Stimulated activated naive CD8-positive, alpha-beta T cell treated with anti-CD3 and anti-CD28 coated beads, Interleukin-15, amount 100 ng/mL, for 72 hours (primary cell): ENCODE data around the gene ZNHIT3.
"Not testable (repeated sequence)": the region's sequence is repeated elsewhere in the genome, so short reads cannot be mapped to it uniquely, and the experiment has no call there.

Experiments
- ATAC-seq: fragments of 150-1000 bp; cut with Tn5 transposase; 2 replicates; pipeline ENCODE4 v1.10.0; 2021; ENCODE audit warnings: mild to moderate bottlenecking, moderate library complexity
- DNase-seq, 2 donors: peaks; one replicate each; pipeline ENCODE4 v3.0.0; 2021 to 2022
- H3K27ac Mint-ChIP-seq, 2 donors: one replicate each; pipeline ENCODE4 v1.8.0; 2022; ENCODE audit warnings: mild to moderate bottlenecking in 2 of 2, mixed read lengths in 2 of 2, moderate library complexity in 2 of 2
- H3K27me3 Mint-ChIP-seq: one replicate; pipeline ENCODE4 v1.8.0; 2022; ENCODE audit warnings: mixed read lengths
- H3K4me1 Mint-ChIP-seq: one replicate; pipeline ENCODE4 v1.8.0; 2022; ENCODE audit warnings: mild to moderate bottlenecking, mixed read lengths
- H3K4me3 Mint-ChIP-seq, 2 donors: one replicate each; pipeline ENCODE4 v1.8.0; 2022; ENCODE audit warnings: mild to moderate bottlenecking in 2 of 2, mixed read lengths in 2 of 2, moderate library complexity in 1 of 2
- H3K9me3 Mint-ChIP-seq, 2 donors: one replicate each; pipeline ENCODE4 v1.8.0; 2022; ENCODE audit warnings: mixed read lengths in 2 of 2

The ZNHIT3 gene

DNA sequence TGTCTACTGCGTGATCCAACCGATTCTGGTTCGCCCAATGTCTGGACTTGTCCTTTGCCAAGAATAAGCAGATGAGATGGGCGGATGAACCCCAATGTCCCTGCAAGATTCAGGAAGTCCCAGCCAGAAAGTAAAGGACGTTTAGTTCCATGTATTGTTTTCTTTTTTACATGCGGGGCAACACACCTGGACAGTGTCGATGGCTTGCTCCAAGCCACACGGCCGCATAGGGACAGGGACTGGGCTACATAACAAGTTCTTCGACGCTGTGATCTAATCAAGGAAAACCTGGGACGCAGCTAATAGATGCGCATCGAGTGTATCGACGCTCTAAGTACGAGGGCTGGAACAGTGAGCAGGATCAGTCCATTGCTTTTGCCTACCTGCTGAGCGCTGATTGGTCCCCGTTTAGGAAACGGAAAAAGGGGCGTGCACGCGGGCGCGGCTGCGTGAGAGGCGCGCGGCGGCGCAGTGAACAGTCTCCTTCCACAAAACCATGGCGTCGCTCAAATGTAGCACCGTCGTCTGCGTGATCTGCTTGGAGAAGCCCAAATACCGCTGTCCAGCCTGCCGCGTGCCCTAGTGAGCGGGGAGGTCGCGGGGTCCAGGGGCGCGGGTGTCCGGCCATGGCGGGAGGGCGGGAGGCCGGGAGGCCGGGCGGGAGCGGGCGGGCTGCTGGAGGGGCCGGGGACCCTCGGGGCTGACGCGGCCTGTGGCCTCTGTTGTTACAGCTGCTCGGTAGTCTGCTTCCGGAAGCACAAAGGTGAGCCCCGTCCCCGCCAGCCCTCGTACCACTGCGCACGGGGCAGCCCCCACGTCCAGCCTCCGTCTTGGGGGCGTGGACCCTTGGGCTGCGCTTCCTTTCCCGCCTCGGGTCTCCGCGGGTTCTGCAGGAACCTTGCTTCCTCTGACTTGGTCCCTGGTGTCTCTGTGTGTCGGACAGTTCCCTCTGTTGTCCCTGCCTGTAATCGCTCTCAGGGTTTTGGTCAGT lies at the start of gene ZNHIT3:
ZNHIT3 (plus strand) TSS at position 478 of the 991 bp plus-strand sequence; CDS start at position 497, 19 bp downstream.
- DNase-seq (peak; percentile 87 to 92), ATAC-seq (peak; percentile 95)
- Mint-ChIP-seq H3K4me1 (peaks cover 72% of the 10 kb centered on the region), H3K27me3 (peaks cover 24% of the 10 kb centered on the region), H3K27ac (peak within 1 kb of the TSS; percentile 99), H3K9me3 (no peaks in the 10 kb centered on the region), H3K4me3 (peak within 1 kb of the TSS; percentile 94 to 97)

DNA sequence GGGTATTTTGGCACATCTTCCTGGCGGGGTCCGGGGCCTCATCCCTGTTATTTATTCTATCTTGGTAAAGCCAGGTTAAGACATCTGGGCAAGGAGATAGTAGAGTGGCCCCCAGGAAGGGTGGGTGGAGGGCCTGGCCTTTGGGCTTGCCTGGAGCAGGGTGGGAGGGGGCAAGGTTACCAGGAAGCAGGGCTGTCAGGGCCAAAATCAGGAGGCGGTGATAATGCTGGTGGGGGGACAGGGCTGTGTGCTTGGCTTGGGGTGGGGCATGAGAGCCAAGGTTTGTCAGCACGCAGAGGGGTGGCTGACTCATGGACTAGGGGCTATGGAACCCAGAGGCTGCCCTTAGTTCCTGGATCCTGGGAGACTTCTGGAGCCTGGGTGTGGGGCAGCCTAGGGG lies 44.7 kb upstream of the ZNHIT3 start:
- not testable (repeated sequence) for ATAC-seq, DNase-seq, H3K9me3 Mint-ChIP-seq, H3K27ac Mint-ChIP-seq, H3K4me3 Mint-ChIP-seq, H3K4me1 Mint-ChIP-seq, H3K27me3 Mint-ChIP-seq

DNA sequence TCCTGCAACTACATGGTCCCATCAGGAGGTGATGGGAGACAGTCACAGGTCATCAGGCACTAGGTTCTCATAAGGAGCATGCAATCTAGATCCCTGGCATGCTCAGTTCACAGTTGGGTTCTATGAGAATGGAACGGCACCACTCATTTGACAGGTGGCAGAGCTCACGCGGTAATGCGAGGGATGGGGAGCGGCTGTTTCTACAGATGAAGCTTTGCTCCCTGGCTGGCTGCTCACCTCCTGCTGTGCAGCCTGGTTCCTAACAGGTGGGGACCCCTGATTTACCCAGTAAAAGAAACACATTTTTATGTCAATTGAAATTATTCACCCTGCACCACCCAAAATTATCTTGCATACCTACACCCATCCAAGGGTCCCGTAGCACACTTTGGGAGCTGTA lies 42.7 kb upstream of the ZNHIT3 start:
- H3K9me3 Mint-ChIP-seq, result no peaks in the 10 kb centered on the region
- no peaks in the 10 kb centered on the region for H3K4me1 Mint-ChIP-seq
- DNase-seq, result no peak
- no peak for ATAC-seq
- H3K27ac Mint-ChIP-seq, result no peak overlapping the region
- no peaks in the 10 kb centered on the region for H3K27me3 Mint-ChIP-seq
- H3K4me3 Mint-ChIP-seq, result no peak overlapping the region

DNA sequence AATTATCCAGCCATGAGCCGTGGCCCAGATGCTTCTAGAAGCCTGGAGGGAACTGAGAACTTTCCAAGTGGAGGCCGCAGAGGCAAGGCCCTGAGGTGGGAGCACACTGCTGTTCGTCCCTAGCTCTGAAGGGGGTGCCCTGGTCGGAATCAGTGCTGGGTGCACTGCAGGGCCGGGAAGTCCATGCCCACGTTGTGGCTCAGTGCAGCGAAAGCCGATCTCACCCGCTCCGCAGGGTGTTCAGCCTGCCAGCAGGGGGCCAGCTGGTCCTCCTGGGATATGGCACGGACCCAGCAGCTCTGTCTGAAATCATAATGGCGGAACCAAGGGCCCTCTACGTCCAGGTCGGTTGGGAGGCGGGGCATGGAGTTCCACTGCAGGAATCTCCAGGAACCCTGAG lies 36.5 kb upstream of the ZNHIT3 start:
- not testable (repeated sequence) for H3K4me1 Mint-ChIP-seq, H3K4me3 Mint-ChIP-seq, H3K27ac Mint-ChIP-seq, DNase-seq, H3K9me3 Mint-ChIP-seq, H3K27me3 Mint-ChIP-seq, ATAC-seq

DNA sequence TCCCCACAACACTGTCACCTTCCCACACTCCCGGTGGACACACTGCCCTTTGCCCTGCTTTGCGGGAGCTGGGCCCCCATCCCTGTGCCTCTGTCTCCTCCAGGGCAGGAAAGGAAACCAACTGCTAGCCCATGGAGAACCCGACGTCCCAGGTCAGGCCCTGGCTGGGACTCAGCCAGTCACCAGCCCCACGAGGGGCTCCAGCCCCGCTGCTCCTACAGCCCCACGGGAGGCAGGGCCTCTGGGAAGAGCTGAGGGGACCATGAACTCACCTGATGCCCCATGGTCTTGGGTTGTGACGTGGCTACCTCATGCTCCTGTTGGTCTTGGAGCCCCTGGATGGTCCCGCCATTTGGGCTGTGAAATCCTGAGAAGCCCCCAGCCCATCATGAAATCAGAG lies 33.6 kb upstream of the ZNHIT3 start:
- not testable (repeated sequence) for H3K4me1 Mint-ChIP-seq, DNase-seq, ATAC-seq, H3K9me3 Mint-ChIP-seq, H3K27ac Mint-ChIP-seq, H3K27me3 Mint-ChIP-seq, H3K4me3 Mint-ChIP-seq

DNA sequence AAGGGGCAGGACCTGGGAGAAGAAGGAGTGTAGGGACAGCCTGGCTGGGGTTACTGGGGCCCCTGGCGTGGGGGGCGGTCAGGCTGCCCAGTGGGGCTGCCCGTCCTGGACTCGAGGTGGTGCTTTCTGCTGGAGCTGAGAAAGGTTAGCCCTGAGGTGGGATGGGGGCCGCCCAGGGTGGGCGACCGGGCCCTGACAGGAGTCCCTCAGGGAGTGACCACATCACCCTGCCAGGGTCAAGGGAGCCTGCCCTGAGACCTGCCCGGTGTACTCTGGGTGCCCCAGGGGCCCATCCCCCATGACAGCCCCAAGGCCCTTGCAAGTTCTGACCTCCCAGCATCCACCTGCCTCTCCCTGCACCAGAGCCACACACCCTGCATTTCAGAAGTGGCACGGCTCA lies 28.8 kb upstream of the ZNHIT3 start:
- not testable (repeated sequence) for ATAC-seq
- peaks cover 32% of the 10 kb centered on the region for H3K27me3 Mint-ChIP-seq

DNA sequence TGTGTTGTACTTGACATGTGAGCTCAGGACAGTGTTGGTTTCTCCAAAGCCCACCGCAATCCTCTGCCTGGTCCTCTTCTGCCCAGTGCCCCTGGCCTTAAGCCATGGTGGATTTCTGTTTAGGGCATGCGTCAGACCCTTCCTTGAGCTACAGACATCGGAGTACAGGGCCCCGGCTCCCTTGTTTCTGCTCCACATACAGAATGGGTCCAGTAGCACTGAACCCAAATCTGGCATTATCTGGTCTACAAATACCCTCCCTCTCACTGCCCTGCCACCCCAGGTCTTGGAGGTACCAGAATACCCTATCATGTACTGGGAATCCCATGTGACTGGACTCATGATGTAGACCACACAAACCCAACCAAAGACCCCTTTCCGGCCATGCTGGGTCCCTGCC lies 27.4 kb upstream of the ZNHIT3 start:
- DNase-seq (no peak), ATAC-seq (no peak)
- H3K4me3 Mint-ChIP-seq, result no peak overlapping the region
- H3K9me3 Mint-ChIP-seq, result no peaks in the 10 kb centered on the region
- no peaks in the 10 kb centered on the region for H3K4me1 Mint-ChIP-seq
- peaks cover 45% of the 10 kb centered on the region for H3K27me3 Mint-ChIP-seq
- no peak overlapping the region for H3K27ac Mint-ChIP-seq

More for the DNA sequence above, 28.8 kb upstream of the ZNHIT3 start:
- H3K4me1 Mint-ChIP-seq, H3K9me3 Mint-ChIP-seq, H3K4me3 Mint-ChIP-seq, H3K27ac Mint-ChIP-seq, DNase-seq: not testable (repeated sequence)

DNA sequence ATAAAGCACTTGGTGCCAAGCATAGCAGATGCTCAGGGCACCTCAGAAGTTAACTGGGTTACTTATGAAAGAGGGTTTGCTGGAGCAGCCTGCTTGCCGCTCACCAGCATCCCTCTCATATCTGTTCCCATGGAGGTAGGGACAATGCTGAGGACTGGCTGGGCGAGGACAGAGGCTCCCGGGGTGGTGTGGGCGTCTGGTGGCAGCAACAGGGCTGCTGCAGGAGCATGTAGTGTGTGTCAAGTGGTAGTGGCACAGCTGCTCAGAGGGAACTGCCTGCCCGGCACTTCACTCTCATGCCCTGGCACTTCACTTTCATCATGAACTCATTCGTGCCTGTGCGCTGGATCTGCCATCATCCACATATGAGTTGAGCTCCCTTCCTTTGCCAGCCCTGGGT lies 26.9 kb upstream of the ZNHIT3 start:
- Mint-ChIP-seq H3K27me3 (peaks cover 47% of the 10 kb centered on the region), H3K9me3 (no peaks in the 10 kb centered on the region), H3K27ac (no peak overlapping the region), H3K4me3 (no peak overlapping the region), H3K4me1 (no peaks in the 10 kb centered on the region)
- DNase-seq (no peak), ATAC-seq (no peak)

DNA sequence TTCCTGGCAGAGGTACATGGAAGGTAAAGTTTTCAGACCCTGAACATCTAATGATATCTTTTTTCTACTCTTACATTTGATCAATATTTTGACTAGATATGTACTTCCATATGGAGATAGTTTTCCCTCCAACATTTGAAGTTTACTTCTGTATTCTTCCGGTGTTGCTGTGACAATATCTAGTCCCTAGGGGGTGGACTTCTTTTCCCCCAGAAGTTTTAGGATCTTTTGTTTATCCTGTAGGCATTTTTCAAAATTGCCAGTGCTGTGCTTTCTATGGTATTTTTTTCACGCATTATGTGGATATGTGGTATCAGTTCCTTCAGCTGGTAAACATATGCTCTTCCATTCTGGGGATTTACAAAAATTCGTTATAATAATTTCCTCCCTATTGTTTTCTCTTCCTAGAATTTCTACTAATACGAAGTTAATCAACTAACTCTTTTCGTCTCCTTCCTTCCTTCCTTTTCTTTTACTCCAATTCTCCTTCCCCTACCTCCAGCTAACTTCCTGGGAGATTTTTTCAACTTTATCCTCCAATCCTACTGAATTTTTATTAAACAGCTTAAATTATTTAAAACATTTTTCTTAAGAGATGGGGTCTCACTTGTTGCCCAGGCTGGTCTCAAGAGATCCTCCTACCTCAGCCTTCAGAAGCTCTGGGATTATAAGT lies 26.1 kb upstream of the ZNHIT3 start:
- no peak overlapping the region for H3K27ac Mint-ChIP-seq
- no peak for DNase-seq
- H3K9me3 Mint-ChIP-seq, result no peaks in the 10 kb centered on the region
- no peaks in the 10 kb centered on the region for H3K4me1 Mint-ChIP-seq
- H3K27me3 Mint-ChIP-seq, result peaks cover 55% of the 10 kb centered on the region
- no peak overlapping the region for H3K4me3 Mint-ChIP-seq
- ATAC-seq, result no peak

DNA sequence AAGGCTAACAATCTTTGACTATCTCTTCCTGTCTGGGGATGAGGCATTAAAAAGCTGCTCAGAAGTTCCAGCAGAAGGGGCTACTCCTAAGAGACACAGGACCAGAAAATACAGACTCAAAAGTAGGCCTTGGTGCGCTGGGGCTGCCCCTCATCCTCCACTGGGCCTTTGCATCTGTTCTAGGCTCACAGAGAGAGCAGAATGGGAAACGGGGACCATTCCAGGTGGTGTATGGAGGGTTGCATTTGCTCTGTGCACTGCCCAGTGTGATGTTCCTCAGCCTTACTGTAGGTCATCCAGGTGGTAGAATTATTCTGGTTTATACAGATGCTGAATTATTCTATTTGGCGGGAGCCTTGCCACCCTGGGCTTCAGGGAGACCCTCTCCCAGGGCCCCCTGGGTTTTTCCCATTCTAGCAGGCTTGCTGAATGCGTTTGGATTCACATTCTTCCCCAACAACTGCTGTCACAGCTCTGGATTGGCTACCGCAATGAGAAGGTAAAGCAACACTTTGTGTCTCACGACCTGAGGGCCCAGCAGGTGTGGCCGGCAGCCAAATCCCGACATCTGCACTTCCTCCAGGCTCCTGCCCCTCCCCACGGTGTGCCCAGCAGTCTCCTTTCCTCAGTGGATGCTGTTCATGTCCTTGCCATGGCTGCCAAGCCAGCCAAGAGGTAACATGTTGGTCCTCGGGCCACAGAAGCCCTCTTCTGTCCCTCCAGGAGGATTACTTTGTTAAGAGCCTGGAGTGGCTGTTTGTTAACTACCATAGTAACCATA lies 25.0 kb upstream of the ZNHIT3 start:
- no peak for ATAC-seq
- H3K4me3 Mint-ChIP-seq, result no peak overlapping the region

DNA sequence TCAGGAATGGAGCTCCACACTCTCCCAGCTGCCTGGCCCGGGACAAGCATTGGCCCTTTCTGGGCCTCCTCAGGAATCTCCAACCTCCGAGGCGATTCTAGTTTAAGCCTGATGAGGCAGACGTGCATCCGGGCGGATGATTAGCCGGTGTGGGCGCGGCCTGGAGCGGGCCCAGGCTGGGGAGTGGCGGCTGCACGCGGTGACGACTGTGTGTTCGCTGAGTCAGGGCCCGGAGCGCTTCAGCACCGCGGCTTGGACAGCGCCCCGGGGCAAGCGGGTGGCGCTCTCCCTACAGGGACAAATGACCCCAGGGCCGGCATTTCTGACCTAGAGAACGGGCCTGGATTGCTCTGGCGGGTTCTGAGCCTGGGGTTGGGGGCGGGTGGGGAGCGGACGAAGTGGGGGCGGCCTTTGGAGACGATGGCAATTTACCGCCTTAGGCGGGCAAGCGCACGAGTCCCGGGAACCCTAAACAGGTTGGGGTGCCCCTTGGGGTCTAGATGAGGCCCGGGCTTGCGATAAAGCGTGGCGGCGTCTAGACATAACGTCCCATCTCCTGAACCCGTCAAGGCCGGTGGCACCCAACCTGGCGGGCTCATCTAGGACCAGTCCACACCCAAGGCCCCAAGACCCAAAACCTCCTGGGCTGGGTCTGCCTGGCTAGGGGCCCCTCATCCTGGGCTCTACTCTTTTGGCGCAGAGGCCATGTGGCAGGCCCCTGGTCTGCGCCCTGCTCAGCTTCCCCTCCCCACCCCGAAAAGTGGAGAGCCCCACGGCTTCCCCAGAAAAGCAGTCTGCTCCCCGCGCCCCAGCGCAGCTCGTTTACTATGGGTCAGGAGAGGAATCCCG lies 22.3 kb upstream of the ZNHIT3 start:
- Mint-ChIP-seq H3K4me3 (no peak overlapping the region), H3K27me3 (peaks cover 78% of the 10 kb centered on the region), H3K9me3 (no peaks in the 10 kb centered on the region), H3K27ac (no peak overlapping the region), H3K4me1 (no peaks in the 10 kb centered on the region)
- DNase-seq (peak; percentile 44 to 62), ATAC-seq (peak; percentile 96)

More for the DNA sequence above, 25.0 kb upstream of the ZNHIT3 start:
- Mint-ChIP-seq H3K9me3 (no peaks in the 10 kb centered on the region), H3K27me3 (peaks cover 64% of the 10 kb centered on the region), H3K27ac (no peak overlapping the region), H3K4me1 (no peaks in the 10 kb centered on the region)
- DNase-seq, result no peak

DNA sequence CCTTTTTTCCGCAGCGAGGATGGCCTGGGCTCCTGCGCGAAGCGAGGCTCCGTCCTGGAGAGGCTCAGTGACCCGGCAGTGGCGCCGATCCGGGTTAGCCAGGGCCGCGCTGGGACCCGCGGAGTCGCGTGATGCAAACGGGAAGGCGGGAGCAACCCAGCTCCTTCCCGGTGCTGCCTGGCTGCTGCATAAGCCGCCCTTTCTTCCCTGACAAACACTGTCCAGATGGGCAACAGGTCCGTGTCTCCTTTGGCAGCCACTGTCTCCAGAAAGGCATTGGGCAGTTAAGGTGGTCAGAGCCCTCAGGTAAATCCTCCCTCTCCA lies 21.8 kb upstream of the ZNHIT3 start:
- DNase-seq, result no peak
- no peak for ATAC-seq
- Mint-ChIP-seq H3K27me3 (peaks cover 78% of the 10 kb centered on the region), H3K9me3 (no peaks in the 10 kb centered on the region), H3K27ac (no peak overlapping the region), H3K4me3 (no peak overlapping the region), H3K4me1 (no peaks in the 10 kb centered on the region)

DNA sequence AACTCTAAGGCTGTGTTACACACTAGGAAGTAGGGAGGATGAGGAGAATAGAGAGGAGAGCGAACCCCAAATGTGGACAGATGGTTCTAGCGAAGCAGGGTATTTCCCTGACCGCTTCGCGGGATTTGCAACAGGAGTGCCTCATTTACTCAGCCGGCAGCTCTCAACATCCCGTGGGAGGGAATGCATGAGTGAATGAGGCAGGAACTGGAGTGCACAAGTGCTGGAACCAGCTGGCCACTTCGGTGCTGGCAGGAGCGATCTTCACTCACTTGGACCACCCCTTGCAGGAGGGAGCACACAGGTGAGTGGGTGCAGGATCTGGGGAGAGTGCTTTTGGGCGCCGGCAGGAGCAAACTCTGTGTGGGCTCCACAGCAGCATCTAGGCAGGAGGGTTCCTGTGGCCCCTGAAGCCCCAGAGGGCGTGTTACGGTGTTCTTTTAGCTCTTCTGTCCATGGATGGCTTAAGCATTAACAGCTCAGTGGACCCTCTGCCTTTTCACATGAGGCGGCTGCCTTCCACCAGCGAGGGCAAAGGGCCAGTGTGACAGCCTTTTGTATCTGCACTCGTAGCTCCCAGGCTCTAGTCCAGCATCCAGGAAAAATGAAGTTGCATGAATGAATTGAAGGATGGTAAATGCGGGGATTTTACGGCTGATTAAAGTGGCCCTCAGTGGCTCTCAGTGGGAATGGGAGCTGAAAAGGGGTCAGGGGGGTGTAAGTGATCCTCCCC lies 17.4 kb upstream of the ZNHIT3 start:
- H3K27me3 Mint-ChIP-seq, result peaks cover 41% of the 10 kb centered on the region
- no peaks in the 10 kb centered on the region for H3K9me3 Mint-ChIP-seq
- no peak overlapping the region for H3K27ac Mint-ChIP-seq
- ATAC-seq, result no peak
- H3K4me1 Mint-ChIP-seq, result no peaks in the 10 kb centered on the region
- no peak for DNase-seq
- H3K4me3 Mint-ChIP-seq, result no peak overlapping the region

DNA sequence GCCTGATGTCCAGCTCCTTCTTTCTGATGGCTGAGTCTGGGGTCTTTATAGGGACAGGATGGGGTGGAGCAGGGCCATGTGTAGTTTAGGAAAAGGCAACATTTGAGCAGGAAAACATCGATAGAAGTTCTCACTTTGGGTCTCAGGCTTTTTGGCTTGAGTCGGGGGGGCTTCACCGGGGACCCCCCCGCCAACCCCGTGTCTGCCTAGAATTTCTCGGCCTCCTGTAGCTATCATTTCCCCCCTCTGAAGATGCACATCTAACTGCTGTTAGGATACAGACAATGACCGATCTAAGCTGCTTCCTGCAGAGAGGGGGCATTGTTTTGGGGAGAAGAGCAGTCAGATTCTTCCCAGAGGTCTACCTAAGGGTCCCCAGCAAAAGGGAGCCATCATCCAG lies 16.7 kb upstream of the ZNHIT3 start:
- Mint-ChIP-seq H3K27ac (no peak overlapping the region), H3K9me3 (no peaks in the 10 kb centered on the region), H3K4me3 (no peak overlapping the region), H3K27me3 (peaks cover 38% of the 10 kb centered on the region), H3K4me1 (no peaks in the 10 kb centered on the region)
- ATAC-seq (no peak), DNase-seq (no peak)
